Esophagus squamous epithelium (tissue), 5 donors: ENCODE results near the gene CDHR5. TPM values are rescaled to one million over a fixed set of nuclear protein-coding genes. Genes with fewer than 3 reads are reported as not detected.

ENCODE experiments used
- DNase-seq: peaks from one replicate; lab custom pipeline; 2025; lab: John Stamatoyannopoulos, UW
- H3K27ac ChIP-seq, 4 donors: fragments of 200-600 bp; sonication (generic); one replicate each; pipeline ENCODE4 v1.5.1; 2016 to 2019; ENCODE audit warnings: mild to moderate bottlenecking in 1 of 4
- H3K27me3 ChIP-seq, 4 donors: fragments of 200-600 bp; sonication (generic); 1 replicate in 3 of 4; 2 replicates in 1 of 4; pipeline versions ENCODE4 v1.5.1 to v1.6.0; 2017 to 2021; ENCODE audit warnings: antibody characterized with exemption in 1 of 4
- H3K36me3 ChIP-seq, 3 donors: fragments of 200-600 bp; sonication (generic); one replicate each; pipeline ENCODE4 v1.5.1; 2016 to 2019
- H3K4me1 ChIP-seq, 3 donors: fragments of 200-600 bp; sonication (generic); one replicate each; pipeline ENCODE4 v1.5.1; 2017 to 2019
- H3K4me3 ChIP-seq, 4 donors: fragments of 200-600 bp; sonication (generic); 1 replicate in 3 of 4; 2 replicates in 1 of 4; pipeline ENCODE4 v1.5.1; 2016 to 2019; ENCODE audit warnings: mild to moderate bottlenecking in 2 of 4, moderate library complexity in 1 of 4
- H3K9me3 ChIP-seq, 3 donors: fragments of 200-600 bp; sonication (generic); one replicate each; pipeline ENCODE4 v1.5.1; 2016 to 2019
- CTCF ChIP-seq, 6 experiments: fragments of 450-650 bp in 4 of 6; fragments of 200-600 bp in 2 of 6; sonication (generic) in 2 of 6; IDR thresholded peaks; one replicate each; pipeline ENCODE4 v1.5.1; 2016 to 2019; ENCODE audit warnings: antibody characterized with exemption in 6 of 6, mild to moderate bottlenecking in 4 of 6, moderate library complexity in 4 of 6
- POLR2A ChIP-seq, 4 donors: fragments of 450-650 bp; IDR thresholded peaks; one replicate each; pipeline ENCODE4 v1.6.1; 2017; ENCODE audit warnings: antibody characterized with exemption in 4 of 4, mild to moderate bottlenecking in 4 of 4, moderate library complexity in 3 of 4
- WGBS, 2 donors: methylation state at CpG; one replicate each; pipeline ENCODE4 v1.1.5; 2018; 5-methylcytosine and 5-hydroxymethylcytosine counted together
- intact Hi-C: fragments of 100-400 bp; cut with DNase I; formaldehyde crosslinking; loops from one replicate; pipeline ENCODE4 v1.15.0; 2022
- total RNA-seq, 4 donors: library from RNA; depleted of rRNA; stranded (reverse); fragments of >200 nt; gene quantifications; one replicate each; pipeline ENCODE4 v1.1.0, GENCODE V29; 2016
- donor health status: DM: yes; HTN: yes; CAD: no.

Gene CDHR5
- not detected for total RNA-seq

GRCh38 chr11:624705-625635, at the start of gene CDHR5:
Gene CDHR5 (minus strand): TSS chr11:624955. CDS start chr11:624902, 53 bp downstream.
- peak within 1 kb of the TSS in 1 of 4 donors; percentile 2 for H3K27ac ChIP-seq
- peaks cover 3 to 23% (median 7%) of the 10 kb centered on the region in 3 donors for H3K4me1 ChIP-seq
- no peaks in the 10 kb centered on the region for H3K9me3 ChIP-seq
- no peak for DNase-seq
- H3K4me3 ChIP-seq: no peak within 1 kb of the TSS
- TF ChIP-seq CTCF (IDR thresholded peaks at IDR 0.05) (no peak), POLR2A (IDR thresholded peaks at IDR 0.05) (no peak)
- H3K36me3 ChIP-seq: peaks cover 0 to 33% (median 0%) of the 10 kb centered on the region in 3 donors
- H3K27me3 ChIP-seq: peaks cover 0 to 44% (median 2%) of the 10 kb centered on the region in 4 donors
- WGBS, 2 donors: 67% methylated on average over 16 of the region's 33 CpGs; no CpG with 5 or more reads in 1 of the 2 donors
- intact Hi-C loops: no loop called here

GRCh38 chr11:674406-674805, 49.7 kb upstream of the CDHR5 start:
- intact Hi-C loops: no loop called here
- H3K4me1 ChIP-seq: no peaks in the 10 kb centered on the region
- H3K9me3 ChIP-seq: no peaks in the 10 kb centered on the region
- no peaks in the 10 kb centered on the region for H3K27me3 ChIP-seq
- no peak for DNase-seq
- H3K4me3 ChIP-seq: no peak overlapping the region
- WGBS, 2 donors: 80 to 81% methylated on average over 6 to 8 of the region's 17 CpGs
- H3K27ac ChIP-seq: no peak overlapping the region
- peaks cover 16 to 92% (median 30%) of the 10 kb centered on the region in 3 donors for H3K36me3 ChIP-seq
- TF ChIP-seq POLR2A (IDR thresholded peaks at IDR 0.05) (no peak), CTCF (IDR thresholded peaks at IDR 0.05) (no peak)

GRCh38 chr11:673866-674265, 49.1 kb upstream of the CDHR5 start:
- peaks cover 15 to 90% (median 30%) of the 10 kb centered on the region in 3 donors for H3K36me3 ChIP-seq
- 93 to 97% methylated on average over 8 of the region's 8 CpGs for WGBS, 2 donors

GRCh38 chr11:665704-666281, 41.0 kb upstream of the CDHR5 start:
- peak overlapping the region; percentile 11 to 79 (median 67) for H3K27ac ChIP-seq

More at GRCh38 chr11:673866-674265, 49.1 kb upstream of the CDHR5 start:
- no peaks in the 10 kb centered on the region for H3K9me3 ChIP-seq
- no peak overlapping the region for H3K4me3 ChIP-seq
- H3K4me1 ChIP-seq: no peaks in the 10 kb centered on the region
- DNase-seq: no peak
- H3K27me3 ChIP-seq: no peaks in the 10 kb centered on the region
- no peak overlapping the region for H3K27ac ChIP-seq
- intact Hi-C loops: no loop called here
- no peak for TF ChIP-seq POLR2A (IDR thresholded peaks at IDR 0.05)
- no peak for TF ChIP-seq CTCF (IDR thresholded peaks at IDR 0.05)

More at GRCh38 chr11:665704-666281, 41.0 kb upstream of the CDHR5 start:
- Histone ChIP-seq H3K27me3 (no peaks in the 10 kb centered on the region), H3K4me1 (peaks cover 6 to 16% (median 11%) of the 10 kb centered on the region in 3 donors), H3K36me3 (peaks cover 0 to 75% (median 0%) of the 10 kb centered on the region in 3 donors), H3K9me3 (no peaks in the 10 kb centered on the region), H3K4me3 (no peak overlapping the region)
- TF ChIP-seq CTCF (IDR thresholded peaks at IDR 0.05) (no peak), POLR2A (IDR thresholded peaks at IDR 0.05) (no peak)
- intact Hi-C loops: loop anchor here (10.0 kb wide), 1 partner anchor 59 kb away; no protein-coding TSS in a partner anchor
- WGBS, 2 donors: 34 to 46% methylated on average over 9 to 11 of the region's 11 CpGs
- no peak for DNase-seq
